Vagina (tissue), 2 donors: Measurements from ENCODE around the gene CNTN5.

Experiments used
- POLR2A ChIP-seq, 2 donors: fragments of 450-650 bp; IDR thresholded peaks; one replicate each; pipeline ENCODE4 v1.6.1; 2017; ENCODE audit warnings: antibody characterized with exemption in 2 of 2, mild to moderate bottlenecking in 2 of 2, moderate library complexity in 2 of 2
- TF ChIP-seq, protein P1 (sequence below), 3 experiments: fragments of 450-650 bp in 2 of 3; fragments of 200-600 bp in 1 of 3; sonication (generic) in 1 of 3; IDR thresholded peaks; one replicate each; pipeline ENCODE4 v1.5.1; 2017 to 2019; ENCODE audit warnings: antibody characterized with exemption in 3 of 3, mild to moderate bottlenecking in 2 of 3, moderate library complexity in 2 of 3

DNA sequence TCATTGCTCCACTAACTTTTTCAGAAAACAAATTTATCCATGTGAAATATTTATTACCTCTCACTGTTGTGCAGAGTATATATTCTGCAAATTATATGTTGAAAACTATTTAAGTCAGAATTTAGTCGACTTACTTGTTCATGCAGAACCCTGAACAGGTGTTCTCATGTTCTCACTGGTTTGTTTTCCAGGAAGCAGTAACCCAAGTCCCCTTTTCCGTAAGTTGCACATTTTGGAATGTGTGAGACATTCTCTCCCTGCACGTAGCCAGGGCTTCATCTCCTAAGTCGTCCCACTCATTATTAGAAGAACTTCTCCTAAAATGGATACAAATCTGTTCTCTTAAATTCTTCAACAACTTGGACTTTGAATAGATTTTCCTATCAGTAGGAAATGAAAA lies 524.9 kb downstream of the CNTN5 start:
- TF ChIP-seq, protein P1, sequence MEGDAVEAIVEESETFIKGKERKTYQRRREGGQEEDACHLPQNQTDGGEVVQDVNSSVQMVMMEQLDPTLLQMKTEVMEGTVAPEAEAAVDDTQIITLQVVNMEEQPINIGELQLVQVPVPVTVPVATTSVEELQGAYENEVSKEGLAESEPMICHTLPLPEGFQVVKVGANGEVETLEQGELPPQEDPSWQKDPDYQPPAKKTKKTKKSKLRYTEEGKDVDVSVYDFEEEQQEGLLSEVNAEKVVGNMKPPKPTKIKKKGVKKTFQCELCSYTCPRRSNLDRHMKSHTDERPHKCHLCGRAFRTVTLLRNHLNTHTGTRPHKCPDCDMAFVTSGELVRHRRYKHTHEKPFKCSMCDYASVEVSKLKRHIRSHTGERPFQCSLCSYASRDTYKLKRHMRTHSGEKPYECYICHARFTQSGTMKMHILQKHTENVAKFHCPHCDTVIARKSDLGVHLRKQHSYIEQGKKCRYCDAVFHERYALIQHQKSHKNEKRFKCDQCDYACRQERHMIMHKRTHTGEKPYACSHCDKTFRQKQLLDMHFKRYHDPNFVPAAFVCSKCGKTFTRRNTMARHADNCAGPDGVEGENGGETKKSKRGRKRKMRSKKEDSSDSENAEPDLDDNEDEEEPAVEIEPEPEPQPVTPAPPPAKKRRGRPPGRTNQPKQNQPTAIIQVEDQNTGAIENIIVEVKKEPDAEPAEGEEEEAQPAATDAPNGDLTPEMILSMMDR (IDR thresholded peaks at IDR 0.05), result no peak
- no peak for TF ChIP-seq POLR2A (IDR thresholded peaks at IDR 0.05)
